OCI-M2 (cell line): ENCODE data around the gene TPST2.
"Not testable (repeated sequence)": the region's sequence is repeated elsewhere in the genome, so short reads cannot be mapped to it uniquely, and the experiment has no call there.

Experiments used
- DNase-seq: peaks from one replicate; lab custom pipeline; 2025; ENCODE audit not compliant: unreplicated experiment; lab: John Stamatoyannopoulos, UW

The TPST2 gene

DNA sequence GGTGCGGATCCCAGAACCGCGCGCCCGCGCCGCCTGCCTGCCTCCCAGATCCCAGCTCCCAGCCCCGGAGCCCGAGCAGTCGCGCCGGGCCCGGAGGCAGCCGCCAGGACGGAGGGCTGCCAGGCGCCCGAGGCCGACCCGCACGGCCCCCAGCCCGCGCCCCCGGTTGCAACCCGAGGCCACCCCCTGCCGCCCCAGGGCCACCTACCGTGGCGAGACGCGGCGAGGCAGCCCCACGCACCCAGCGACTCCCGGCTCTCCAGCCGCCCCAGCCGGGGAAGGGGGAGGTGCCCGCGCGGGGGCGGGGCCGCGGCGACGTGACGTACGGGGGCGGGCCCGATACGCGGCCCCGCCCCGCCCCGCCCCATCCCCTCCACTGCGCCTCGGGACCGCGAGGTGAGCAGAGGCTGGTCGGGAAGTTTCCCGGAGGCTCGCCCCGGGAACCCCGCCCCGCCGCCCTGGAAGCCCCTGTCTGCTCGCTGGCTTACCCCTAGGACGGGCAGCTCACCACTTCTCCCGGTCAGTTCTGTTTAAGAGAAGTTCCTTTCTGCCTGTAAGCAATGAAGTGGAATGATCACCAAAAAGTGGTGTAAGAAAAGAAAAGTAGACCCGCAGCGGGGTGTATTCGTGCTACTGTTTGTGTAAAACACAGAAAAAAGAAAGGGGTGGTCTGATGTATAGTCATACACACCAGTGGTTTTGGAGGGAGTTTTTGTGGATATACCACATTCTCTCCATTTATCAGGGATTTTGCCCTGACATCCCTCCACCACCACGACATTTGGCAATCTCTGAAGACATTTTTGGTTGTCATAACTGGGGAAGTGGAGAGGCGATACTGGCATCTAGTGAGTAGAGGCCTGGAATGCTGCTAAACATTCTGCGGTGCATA, at the start of gene TPST2:
TPST2 (minus strand) TSS at position 288 of the 892 bp plus-strand sequence. CDS start 48,502 bp downstream, outside the sequence.
- no peak for DNase-seq

DNA sequence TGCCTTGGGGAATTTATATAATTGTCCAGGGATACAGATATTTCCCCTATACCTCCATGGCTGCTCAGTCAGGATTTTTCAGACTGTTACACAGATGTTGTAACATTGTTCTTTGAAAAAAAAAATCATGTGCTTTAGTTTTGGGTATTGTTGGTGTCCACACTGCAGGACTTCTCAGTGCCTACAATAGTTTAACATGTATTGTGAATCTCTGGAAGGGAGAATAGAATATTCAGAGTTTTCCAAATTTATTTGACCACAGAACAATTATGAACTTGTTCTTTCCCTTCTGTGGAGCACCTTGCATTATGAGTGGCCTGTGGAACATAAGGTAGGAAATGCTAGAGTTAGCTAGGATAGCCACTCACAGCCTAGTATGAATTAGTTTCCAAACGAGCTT, 46.4 kb upstream of the TPST2 start:
- no peak for DNase-seq

DNA sequence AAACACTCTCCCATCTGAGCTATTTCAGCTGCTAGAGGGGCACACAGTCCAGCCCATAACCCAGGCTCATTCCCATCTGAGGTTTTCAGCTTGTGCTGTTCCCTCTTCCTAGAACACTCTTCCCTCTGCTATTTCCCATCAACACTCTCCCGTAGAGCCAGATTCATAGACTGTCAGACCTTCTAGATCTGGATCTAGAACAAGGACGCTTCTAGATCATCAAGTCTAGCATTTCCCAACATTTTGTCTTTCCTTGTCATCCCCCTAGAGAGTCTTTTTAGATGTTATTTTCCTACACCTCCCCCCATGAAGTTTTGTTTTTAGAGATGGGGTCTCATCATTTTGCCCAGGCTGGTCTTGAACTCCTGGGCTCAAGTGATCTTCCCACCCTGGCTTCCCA, 45.2 kb upstream of the TPST2 start:
- no peak for DNase-seq

DNA sequence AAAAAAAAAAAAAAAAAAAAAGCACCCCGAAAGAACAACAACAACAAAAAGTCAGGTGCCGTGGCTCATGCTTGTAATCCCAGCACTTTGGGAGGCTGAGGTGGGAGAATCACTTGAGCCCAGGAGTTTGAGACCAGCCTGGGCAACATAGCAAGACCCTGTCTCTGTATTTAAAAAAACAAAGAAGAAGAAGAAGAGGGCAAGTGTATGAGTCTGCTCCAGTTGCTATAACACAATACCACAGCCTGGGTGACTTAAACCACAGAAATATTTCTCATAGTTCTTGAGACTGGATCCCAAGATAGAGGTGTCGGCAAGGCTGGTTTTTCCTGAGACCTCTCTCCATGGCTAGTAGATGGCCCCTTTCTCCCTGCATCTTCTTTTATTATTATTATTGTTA, 44.3 kb upstream of the TPST2 start:
- no peak for DNase-seq

DNA sequence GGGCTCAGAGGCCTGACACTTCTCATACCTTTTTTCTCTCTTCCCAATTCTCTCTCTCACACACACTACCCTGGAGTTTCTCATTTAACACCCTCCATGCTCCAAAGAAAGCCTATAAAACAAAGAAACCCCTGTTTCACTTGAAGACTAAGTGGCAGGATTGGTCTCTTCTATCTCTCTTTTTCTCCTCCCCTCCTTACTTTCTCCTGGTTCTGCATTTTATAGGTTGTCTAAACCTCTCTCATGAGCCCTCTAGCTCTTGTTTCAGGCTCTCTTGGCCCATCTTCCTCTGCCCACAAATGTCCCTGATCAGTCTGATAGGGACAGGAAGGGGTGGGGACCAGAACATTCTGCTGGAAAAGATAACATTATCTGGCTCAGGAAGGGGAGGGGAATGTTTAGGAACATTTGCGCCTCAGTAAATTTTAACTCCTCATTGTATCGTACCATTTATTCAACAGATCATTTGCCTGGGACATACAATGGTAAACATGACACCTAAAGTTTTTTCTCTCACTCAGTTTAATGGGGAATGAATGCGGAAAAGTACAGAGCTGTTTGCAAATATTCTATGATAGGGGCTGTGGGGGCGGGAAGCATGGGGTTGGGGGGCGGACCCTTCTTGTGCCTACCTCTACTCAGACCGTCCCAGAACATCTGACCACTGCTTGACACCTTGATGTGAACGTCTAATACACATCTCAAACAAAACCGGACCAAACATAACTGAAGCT, 42.7 kb upstream of the TPST2 start:
- peak; percentile 94 for DNase-seq

DNA sequence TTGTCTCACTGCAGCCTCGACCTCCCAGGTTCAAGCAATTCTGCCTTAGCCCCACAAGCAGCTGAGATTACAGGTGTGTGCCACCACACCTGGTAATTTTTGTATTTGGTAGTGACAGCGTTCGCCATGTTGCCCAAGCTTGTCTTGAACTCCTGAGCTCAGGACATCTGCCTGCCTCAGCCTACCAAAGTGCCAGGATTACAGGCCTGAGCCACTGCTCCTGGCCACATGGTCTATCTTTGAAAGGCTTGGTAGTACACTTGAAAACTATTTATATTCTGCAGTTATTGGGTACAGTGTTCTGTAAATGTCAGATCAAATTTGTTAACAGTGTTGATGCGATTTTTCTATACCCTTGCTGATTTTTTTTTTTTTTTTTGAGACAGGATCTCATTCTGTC, 41.4 kb upstream of the TPST2 start:
- no peak for DNase-seq

DNA sequence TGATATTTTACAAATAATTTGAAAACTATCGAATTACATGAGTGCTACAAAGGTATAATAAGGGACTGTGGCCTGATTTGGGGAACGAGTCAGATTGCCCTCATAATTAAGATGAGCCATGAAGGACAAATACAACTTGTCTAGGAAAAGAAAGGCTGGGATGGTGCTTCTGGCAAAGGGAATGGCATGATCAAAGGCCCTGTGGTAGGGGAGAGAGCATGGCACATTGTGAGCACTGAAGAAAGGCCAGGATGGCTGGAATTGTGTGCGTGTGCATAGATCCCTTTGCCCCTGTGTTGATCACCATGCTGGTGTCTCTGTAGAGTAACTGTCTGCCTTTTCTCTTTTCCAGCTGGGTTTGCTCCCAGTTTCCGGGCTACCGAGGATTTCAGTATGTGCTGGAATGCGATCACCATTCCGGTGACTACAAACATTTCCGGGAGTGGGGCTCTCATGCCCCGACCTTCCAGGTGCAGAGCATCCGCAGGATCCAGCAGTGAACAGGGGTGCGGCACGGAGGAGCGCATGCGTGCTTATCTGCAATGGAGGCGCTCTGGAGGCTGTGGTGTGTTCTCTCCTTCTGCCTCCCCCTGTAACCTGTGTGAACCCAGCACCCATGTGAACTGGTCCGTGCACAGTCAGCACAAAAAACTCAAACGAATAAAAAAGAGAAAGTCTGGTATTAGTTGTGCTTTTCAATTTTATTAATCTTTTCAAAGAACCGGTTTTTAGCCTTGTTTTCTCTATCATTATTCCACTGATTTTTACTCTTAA, 40.2 kb upstream of the TPST2 start:
- no peak for DNase-seq

DNA sequence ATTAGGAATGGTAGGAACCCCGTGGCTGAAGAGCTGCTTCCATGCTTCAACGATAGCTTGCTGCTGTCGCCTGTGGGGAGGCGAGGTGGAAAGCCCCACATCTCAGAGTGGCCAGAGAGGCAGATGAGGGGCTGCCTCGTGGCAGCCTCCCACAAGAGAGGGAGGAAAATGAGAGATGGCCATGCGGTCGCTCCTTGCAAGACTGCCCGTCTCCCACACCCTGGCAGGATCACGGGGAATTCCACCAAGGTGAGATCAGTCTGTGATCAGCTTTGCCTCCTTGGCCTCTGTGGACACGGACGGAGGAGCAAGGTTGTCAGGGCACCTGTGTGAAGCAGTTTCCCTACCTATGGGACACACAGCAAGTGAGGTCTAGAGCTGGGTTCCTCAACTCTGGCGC, 34.9 kb upstream of the TPST2 start:
- no peak for DNase-seq

DNA sequence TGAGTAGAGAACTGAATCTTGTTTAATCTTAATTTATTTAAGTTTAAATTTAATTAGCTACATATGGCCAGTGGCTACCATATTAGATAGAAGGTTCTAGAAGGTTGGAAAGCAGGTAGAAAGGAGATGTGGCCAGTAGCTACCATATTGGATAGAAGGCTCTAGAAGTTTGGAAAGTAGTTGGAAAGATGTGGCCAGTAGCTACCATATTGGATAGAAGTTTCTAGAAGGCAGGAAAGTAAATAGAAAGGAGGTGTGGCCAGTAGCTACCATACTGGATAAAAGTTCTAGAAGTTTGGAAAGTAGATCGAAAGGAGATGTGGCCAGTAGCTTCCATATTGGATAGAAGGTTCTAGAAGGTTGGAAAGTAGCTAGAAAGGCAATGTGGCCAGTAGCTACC, 34.1 kb upstream of the TPST2 start:
- DNase-seq, result no peak

DNA sequence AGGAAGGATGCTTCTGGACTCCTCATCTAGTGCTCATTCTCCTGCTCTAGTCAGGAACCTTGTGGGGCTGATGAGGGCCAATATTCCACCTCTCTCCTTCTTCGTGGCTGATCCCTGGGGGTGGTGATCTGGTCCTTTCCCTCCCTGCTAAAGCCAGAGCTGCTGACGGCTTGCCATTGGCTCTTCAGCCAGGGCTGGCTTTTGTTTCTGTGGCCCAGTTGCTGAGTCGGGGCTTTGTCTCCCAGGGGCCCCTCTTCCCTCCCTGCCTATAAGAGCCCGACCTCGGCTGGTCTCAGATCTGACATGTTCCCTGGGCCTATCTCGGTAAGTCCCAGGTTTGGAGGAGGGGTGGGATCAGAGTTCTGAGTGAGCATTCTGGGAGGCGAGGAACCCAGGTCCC, 31.7 kb upstream of the TPST2 start, which contains the start of gene CRYBA4:
CRYBA4 (plus strand) TSS at position 301 of the 400 bp plus-strand sequence. CDS start 634 bp downstream, outside the sequence.
- DNase-seq, result no peak

DNA sequence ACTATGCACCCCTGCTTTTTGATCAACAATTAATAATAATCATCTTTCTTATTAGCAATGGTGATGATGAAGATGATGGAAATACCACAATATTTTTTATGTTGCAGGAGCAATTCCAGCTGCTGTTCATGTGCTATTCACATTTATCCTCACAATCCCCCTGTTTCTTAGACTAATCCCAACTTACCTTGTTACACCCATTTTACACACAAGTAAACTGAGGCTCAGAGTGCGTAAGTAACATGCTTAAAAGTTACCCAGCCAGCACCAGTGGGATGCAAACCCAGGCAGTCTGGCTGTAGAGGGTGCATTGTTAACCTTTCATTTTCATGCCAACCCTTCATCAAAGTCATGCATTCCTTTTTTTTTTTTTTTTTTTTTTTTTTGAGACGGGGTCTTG, 30.3 kb upstream of the TPST2 start:
- no peak for DNase-seq

DNA sequence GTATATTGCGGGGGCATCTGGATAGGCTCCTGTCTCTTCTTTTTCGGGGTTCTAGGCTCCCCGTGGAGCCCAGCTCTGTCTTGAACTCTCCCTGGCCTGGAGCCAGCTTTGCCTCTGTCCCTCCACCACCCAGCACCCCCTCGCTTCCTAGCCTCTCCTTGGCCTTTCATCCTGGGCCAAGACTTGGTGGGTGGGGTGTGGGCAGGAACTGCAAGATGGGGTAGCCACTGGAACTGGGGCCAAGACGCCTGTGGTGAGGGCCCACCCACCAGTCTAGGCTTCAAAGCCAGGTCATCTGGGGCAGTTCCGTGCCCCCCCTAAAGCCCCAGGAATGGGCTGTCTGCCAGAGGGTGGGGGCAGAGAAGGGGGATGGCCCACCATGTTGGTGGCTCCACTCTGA, 29.6 kb upstream of the TPST2 start:
- no peak for DNase-seq

DNA sequence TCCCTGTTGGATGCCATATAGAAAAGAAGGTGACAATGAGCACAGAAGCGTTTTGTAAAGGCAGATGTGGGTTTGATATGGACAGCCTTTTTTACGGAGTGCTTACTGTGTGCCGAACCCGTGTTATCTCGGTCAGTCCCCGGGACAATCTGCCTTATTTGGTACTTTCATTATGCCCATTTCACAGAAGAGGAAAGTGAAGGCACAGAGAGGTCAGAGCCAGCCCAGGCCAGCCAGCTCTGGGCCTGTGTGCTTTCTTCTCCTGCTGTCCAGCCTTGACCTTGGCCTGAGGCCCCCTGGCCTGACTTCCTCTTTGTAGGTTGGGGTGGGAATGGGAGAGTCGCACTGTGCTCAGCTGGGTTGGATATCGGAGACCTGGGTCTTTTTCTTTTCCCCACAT, 28.5 kb upstream of the TPST2 start:
- DNase-seq, result no peak

DNA sequence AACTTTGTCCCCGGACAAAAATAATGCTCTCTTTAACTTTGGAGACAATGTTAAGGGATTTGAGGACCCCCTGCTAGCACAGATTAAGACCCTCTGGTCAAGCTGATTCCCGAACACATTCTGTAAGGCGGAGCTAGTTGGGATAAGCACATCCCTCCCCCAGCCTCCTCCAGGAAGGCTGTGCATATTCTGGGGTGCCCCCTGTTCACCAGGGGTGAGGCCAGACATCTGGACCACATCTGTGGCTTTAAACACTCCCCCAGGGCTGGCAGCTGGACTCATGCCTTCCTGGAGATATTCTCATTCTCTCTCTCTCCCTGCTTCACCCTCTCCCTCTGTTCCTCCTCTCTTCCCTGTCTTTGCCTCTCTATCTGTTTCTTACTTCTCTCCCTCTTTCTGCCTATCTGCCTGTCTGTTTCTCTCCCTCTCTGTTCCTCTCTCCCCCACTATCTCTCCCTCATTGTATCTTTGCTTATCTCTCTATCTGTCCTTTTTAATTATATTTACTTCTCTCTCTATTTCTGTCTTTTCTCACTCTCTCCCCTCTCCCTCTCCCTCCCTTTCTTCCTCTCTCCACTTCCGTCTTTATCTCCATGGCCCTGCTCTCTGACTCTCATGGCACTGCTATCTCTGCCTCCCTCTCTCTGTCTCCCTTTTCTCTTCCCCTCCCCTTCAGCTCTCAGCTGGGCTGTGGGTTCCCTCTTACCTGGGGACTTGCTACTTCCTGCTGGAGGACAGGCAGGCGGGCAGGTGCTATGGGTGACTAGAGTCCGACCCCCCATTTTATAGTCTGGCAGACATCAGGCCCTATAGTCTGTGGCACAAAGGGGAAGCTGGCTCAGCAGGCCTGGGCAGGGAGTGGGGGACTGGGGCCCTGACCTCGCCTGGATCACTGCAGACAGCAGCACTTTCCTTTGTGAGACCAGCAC, 27.6 kb upstream of the TPST2 start, which contains the start of gene CRYBB1:
CRYBB1 (minus strand) TSS at position 757 of the 929 bp plus-strand sequence. CDS start 1,708 bp downstream, outside the sequence.
- no peak for DNase-seq

DNA sequence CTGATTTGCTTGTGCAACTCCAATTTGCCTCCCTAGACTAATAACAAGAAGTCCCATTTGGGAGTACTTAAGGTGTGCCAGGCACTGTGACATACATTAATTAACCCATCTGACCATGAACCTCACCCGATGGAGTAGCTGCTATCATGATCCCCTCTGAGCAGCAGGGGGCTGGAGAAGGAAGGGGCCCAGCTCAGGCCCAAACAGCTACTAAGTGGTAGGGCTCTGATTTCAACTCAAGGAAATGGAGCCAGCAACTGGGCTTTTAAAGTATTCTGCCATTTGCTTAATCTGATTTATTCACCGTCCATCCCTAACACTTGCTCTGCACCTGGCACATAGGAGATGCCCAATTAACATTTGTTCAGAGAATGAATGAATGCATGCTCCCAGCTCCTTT, 26.7 kb upstream of the TPST2 start:
- no peak for DNase-seq

DNA sequence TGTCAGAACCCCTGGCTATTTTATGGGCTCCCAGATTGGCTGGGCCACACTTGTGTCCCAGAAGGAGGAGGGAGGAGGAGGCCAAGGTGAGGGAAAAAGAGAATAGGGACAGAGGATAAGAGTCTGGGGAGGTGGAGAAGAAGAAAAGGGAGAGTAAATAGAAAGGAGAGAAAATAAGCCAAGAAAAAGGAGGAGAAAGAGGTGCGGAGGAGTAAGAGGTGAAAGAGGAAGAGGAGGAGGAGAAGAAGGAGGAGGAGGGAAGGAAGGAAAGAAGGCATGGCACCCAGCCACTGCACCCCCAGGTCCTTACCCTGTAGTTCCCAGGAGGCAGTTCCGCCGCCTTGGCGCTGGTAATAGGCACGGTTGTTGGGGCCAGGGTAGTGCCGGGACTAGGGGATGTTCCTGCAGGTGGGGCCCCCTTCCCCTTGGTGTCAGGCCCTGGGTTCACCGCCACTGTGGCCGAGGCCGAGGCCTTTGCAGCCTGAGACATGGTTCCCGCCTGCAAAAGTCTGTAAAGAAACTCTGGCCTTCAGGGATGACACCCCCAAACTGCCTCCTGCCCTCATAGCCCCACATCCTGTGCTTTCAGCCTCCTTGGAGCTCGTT, 26.0 kb upstream of the TPST2 start:
- DNase-seq, result no peak

DNA sequence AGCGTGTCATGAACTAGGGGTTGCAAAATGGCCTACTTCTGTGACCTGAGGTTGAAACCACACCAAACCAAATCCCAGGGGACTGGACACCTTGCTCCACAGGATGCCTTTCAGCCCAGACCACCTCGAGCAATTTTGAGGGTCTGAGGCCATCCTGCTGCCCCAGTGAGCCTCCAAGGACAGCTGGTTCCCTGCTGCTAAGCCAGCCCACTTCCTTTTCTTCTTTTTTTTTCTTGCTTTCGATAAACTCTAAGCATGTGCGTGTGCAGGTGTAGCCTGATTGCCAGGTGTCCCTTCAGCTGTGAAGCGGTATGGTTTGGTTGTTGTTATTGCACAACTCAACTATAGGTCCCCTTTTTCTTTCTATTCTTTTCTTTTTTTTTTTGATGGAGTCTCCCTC, 25.2 kb upstream of the TPST2 start:
- no peak for DNase-seq

DNA sequence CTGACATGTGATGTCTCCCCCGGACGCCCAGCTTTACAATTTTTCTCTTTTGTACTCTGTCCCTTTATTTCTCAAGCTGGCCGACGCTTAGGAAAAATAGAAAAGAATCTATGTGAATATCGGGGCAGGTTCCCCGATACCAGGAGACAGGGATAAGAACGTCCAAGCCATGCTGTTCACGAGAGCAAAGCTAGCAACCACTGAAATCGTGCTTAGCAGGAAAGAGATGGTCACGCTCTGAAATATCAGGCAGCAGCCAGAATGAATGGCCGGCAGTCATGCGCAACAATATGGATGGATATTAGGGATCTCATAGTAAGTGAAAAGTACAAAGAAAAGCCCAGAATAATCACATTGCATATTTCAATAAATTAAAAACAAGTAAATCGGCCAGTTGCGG, 24.4 kb upstream of the TPST2 start:
- DNase-seq, result no peak

DNA sequence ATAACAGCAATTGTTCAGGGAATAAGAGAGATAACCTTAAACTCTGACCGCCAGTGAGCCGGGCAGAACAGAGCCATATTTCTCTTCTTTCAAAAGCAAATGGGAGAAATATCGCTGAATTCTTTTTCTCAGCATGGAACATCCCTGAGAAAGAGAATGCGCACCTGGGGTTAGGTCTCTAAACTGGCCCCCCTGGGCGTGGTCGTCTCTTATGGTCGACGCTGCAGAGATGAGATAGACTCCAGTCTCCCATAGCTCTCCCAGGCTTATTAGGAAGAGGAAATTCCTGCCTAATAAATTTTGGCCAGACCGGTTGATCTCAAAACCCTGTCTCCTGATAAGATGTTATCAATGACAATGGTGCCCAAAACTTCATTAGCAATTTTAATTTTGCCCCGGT, 23.8 kb upstream of the TPST2 start:
- DNase-seq, result not testable (repeated sequence)

DNA sequence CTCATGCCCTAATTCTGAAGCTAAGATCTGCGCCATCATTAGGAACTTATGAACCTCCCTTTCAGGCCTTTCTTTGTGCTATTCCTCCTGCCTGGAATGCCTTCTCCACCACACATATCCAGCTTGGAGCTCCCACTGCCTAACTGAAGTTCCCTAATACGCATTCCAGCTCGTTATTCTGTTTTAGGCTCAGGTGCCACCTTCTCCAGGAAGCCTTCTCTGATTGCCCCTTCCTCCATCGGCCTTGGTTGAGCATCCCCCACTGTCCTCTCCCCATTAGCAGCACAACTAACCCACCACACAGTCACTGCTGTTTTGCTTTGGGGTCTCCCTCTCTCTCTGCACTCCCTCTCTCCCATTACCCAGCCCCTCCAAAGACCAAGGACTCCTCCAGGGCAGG, 22.7 kb upstream of the TPST2 start:
- no peak for DNase-seq
